GOT3 (cell line): ENCODE data around the gene CARD10.

Experiments used
- DNase-seq: peaks from one replicate; lab custom pipeline; 2025; ENCODE audit warnings: mixed read lengths; lab: John Stamatoyannopoulos, UW

Gene CARD10

GRCh38 chr22:37525746-37526350 lies 6.6 kb upstream of the CARD10 start:
- no peak for DNase-seq

- DNase-seq = peak; percentile 34
Measured at GRCh38 chr22:37525073-37525745, 6.0 kb upstream of the CARD10 start.

DNA sequence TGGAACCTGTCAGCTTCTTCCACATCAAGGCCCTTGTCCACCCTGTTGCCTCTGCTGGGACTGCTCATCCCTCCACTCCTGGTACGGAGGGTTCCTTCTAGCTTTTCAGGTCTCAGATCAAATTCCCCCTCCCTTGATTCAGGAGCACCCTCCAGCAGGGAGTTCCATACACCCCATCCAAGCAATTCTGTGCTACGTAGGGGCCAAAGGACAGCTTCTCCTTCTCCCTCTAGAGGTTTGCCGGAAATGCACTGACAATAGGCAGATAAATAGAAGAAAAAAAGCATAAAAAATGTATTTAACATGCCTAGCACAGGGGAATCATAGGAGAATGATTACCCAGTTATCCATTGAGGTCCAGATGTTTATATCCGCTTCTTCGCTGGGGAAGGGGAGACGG lies 3.3 kb upstream of the CARD10 start:
- DNase-seq = no peak

GRCh38 chr22:37521236-37521739 lies 2.1 kb upstream of the CARD10 start:
- no peak for DNase-seq

DNA sequence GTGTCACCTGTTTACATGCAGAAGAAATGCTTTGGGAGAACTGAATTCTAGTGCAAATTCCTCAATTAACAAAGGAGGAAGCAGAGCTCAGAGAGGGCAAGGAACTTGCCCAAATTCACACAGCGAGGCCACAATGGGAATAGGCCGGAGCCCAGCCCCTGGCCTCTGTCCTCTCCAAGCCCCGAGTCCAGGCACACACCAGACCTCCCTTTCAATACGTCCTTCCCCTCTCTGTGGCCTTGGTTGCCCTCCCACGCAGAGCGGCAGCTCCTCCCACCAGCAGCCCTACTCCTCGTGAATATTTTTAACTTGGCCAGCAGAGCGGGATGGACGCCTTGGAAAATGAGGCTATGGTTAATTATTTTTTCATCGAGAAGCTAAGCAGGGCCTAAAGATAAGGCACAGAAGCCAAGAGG lies 1.6 kb upstream of the CARD10 start:
- DNase-seq = no peak

GRCh38 chr22:37518509-37519267 lies 527 bp downstream of the CARD10 start:
- no peak for DNase-seq

- DNase-seq = no peak
Measured at GRCh38 chr22:37517826-37518450, 1.3 kb downstream of the CARD10 start.

DNA sequence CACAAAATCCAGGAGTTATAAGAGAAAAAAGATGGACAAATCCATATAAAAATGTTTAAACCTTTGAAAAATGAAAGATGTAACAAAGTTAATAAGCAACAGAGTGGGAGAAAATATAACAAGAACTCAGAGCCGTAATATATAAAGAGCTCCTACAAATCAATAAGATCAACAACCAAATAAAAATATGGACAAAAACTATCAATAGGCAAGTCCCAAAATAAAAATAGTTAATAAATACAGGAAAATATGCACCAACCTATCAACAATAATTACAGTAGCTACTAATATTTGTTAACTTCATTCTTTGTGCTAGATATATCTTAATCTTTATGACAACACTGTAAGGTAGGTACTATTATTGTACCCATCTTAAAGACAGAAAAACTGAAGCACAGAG lies 2.8 kb downstream of the CARD10 start:
- no peak for DNase-seq

- DNase-seq = no peak
Measured at GRCh38 chr22:37515901-37516300, 3.3 kb downstream of the CARD10 start.

GRCh38 chr22:37514526-37515051 lies 4.6 kb downstream of the CARD10 start:
- DNase-seq = no peak

DNA sequence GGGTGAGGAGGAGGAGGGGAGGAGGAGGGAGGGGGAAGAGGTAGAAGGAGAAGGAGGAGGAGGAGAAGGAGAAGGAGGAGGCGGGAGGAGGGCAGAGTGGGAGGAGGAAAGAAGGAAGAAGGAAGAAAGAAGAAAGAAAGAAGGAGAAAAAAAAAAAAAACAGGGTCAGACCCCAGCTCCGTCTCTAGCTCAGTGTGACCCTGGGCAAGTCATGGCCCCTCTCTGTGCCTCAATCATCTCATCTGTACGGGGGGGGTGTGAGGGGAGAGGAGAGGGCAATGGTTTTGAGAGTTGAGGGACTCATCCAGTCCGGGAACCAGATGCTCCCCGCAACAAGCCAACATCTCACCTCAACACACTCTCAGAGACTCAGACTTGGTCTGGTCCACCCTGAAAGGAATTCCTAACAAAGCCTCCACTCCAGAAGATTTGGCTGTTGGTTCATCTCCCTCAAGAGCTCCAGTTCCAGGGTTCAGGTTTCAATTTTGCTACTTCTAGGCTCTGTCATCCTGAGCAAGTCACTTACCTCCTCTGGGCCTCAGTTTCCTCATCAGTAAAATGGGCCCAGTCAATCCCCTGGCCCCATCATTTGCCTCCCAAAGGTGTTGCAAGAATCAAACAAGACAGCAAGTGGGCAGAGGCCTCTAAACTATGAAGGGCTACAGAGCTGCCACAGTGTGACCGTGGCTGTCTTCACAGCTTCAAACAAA lies 7.7 kb downstream of the CARD10 start:
- DNase-seq = no peak

- DNase-seq = no peak
Measured at GRCh38 chr22:37510091-37510490, 9.1 kb downstream of the CARD10 start.

- DNase-seq = no peak
Measured at GRCh38 chr22:37509059-37509860, 10.0 kb downstream of the CARD10 start.

- DNase-seq = no peak
Measured at GRCh38 chr22:37508431-37508992, 10.7 kb downstream of the CARD10 start.

DNA sequence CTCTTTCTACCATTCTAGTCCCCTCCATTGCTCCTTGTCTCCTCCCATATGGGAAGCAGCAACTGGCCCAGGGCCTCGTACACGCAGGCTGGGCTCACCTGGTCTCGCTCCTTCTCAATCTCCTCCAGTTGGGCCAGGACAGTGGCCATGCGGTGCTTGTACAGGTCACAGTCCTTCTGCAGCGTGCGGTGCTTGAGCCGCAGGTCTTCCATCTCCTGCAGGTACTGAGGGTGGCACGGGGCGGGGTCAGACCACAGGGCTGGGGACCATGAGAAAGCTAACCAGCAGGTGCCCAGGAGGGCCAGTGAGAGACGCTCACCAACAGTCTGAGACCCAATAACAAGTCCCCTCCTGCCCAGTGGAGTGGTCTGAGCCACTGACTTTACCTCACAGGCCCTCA lies 11.5 kb downstream of the CARD10 start:
- no peak for DNase-seq

- DNase-seq = no peak
Measured at GRCh38 chr22:37505989-37506388, 13.2 kb downstream of the CARD10 start.

DNA sequence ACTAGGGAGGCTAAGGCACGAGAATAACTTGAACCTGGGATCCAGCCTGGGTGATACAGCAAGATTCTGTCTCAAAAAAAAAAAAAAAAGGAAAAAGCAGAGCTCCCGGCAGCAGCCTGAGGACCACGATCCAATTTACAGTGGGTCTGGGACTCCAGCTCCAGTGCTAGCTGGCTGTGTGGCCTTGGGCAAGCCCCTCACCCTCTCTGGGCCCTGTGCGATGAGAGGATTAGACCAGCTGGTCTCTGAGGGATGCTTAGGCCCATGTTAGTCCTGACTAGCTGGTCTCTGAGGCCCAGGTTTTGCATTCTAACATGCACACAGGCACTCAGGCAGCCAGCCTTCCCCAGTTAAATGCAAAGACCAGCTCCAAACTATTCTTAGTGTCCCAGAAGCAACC lies 13.7 kb downstream of the CARD10 start:
- DNase-seq = no peak

- DNase-seq = no peak
Measured at GRCh38 chr22:37504964-37505363, 14.3 kb downstream of the CARD10 start.

- DNase-seq = no peak
Measured at GRCh38 chr22:37503850-37504249, 15.4 kb downstream of the CARD10 start.

GRCh38 chr22:37503183-37503683 lies 16.0 kb downstream of the CARD10 start:
- no peak for DNase-seq
